ENCODE data around the gene SLC38A10.

Gene SLC38A10

GRCh38 chr17:81231766-81232581 lies 63.1 kb downstream of the SLC38A10 start:
- POLR2A ChIA-PET, result interaction anchor here (0.5 to 1.3 kb wide), 2 partner anchors 9 to 72 kb away, joined by 3 read pairs; partner anchors contain the start of gene CEP131
- DNase-seq (ENCODE audit: low read depth, low spot score), result no peak
- H3K4me3 ChIP-seq (ENCODE audit: low read depth, low read length), result no peak overlapping the region
- no peak for TF ChIP-seq CTCF (IDR thresholded peaks at IDR 0.05; ENCODE audit: insufficient read depth, low read length, missing control alignments)
- CTCF ChIA-PET, result no interaction called here

DNA sequence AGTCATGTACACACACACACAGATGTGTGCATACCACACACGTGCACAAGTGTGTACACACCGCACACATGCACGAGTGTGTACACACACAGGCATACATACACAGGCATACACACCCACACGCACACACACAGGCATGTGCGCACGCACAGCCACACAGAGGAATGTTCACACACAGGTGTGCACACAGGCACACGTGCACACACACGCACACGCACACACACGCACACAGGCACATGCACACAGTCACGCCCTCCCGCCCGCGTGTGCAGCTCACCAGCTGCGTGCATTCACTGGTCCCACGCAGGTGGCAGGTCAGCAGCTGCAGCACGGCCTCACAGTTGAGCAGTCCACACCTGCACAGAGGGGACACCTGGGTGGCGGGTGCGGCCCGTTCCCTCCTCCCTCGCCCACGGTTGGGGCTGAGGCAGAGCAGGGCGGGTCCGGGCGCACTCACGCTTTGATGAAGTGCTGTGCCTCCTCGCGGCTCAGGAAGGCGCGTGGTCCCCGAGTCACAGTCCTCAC lies 63.9 kb downstream of the SLC38A10 start:
- no peak overlapping the region for H3K4me3 ChIP-seq (ENCODE audit: low read depth, low read length)
- ChIA-PET CTCF (interaction anchor here (2.0 kb wide), 1 partner anchor 89 kb away, joined by 6 read pairs; no protein-coding TSS in a partner anchor), POLR2A (interaction anchor here (0.5 to 1.3 kb wide), 2 partner anchors 8 to 72 kb away, joined by 3 read pairs; partner anchors contain the start of gene CEP131)
- no peak for TF ChIP-seq CTCF (IDR thresholded peaks at IDR 0.05; ENCODE audit: insufficient read depth, low read length, missing control alignments)
- DNase-seq (ENCODE audit: low read depth, low spot score), result no peak

- POLR2A ChIA-PET, result no interaction called here
- no peak for DNase-seq (ENCODE audit: low read depth, low spot score)
- CTCF ChIA-PET, result interaction anchor here (2.0 kb wide), 1 partner anchor 88 kb away, joined by 6 read pairs; no protein-coding TSS in a partner anchor
- peak; percentile 19 for TF ChIP-seq CTCF (IDR thresholded peaks at IDR 0.05; ENCODE audit: insufficient read depth, low read length, missing control alignments)
- H3K4me3 ChIP-seq (ENCODE audit: low read depth, low read length), result no peak overlapping the region
Measured at GRCh38 chr17:81230043-81230820, 64.9 kb downstream of the SLC38A10 start.

GRCh38 chr17:81229666-81229920 lies 65.5 kb downstream of the SLC38A10 start:
- POLR2A ChIA-PET, result no interaction called here
- no peak for DNase-seq (ENCODE audit: low read depth, low spot score)
- CTCF ChIA-PET, result interaction anchor here (2.0 kb wide), 1 partner anchor 88 kb away, joined by 6 read pairs; no protein-coding TSS in a partner anchor
- no peak overlapping the region for H3K4me3 ChIP-seq (ENCODE audit: low read depth, low read length)
- no peak for TF ChIP-seq CTCF (IDR thresholded peaks at IDR 0.05; ENCODE audit: insufficient read depth, low read length, missing control alignments)

- TF ChIP-seq CTCF (IDR thresholded peaks at IDR 0.05; ENCODE audit: insufficient read depth, low read length, missing control alignments), result no peak
- CTCF ChIA-PET, result interaction anchor here (1.1 to 2.0 kb wide), 2 partner anchors 64 to 87 kb away, joined by 3 to 6 read pairs; no protein-coding TSS in a partner anchor
- no peak for DNase-seq (ENCODE audit: low read depth, low spot score)
- no peak overlapping the region for H3K4me3 ChIP-seq (ENCODE audit: low read depth, low read length)
- POLR2A ChIA-PET, result no interaction called here
Measured at GRCh38 chr17:81228834-81229665, 66.1 kb downstream of the SLC38A10 start.

Data from AG04449 (cell line).